Nephron progenitor cell (in vitro differentiated cells): ENCODE results near the gene METTL26.

Experiments used
- DNase-seq: peaks from one replicate; pipeline ENCODE4 v3.0.0; 2021
- H3K27ac Mint-ChIP-seq: 2 replicates; pipeline ENCODE4 v1.8.0; 2021; ENCODE audit warnings: mild to moderate bottlenecking, moderate library complexity, mixed read lengths
- H3K27me3 Mint-ChIP-seq: 2 replicates; pipeline ENCODE4 v1.8.0; 2021; ENCODE audit warnings: mild to moderate bottlenecking, low read depth, mixed read lengths; ENCODE audit not compliant: poor library complexity
- H3K36me3 Mint-ChIP-seq: 2 replicates; pipeline ENCODE4 v1.8.0; 2021; ENCODE audit warnings: low read depth, mixed read lengths
- H3K4me1 Mint-ChIP-seq: 2 replicates; pipeline ENCODE4 v1.8.0; 2021; ENCODE audit warnings: mixed read lengths
- H3K4me3 Mint-ChIP-seq: 2 replicates; pipeline ENCODE4 v1.8.0; 2021; ENCODE audit warnings: mild to moderate bottlenecking, moderate library complexity, mixed read lengths
- H3K9me3 Mint-ChIP-seq: 2 replicates; pipeline ENCODE4 v1.8.0; 2021; ENCODE audit warnings: mild to moderate bottlenecking, moderate library complexity, mixed read lengths
- CTCF ChIP-seq: fragments of 200-600 bp; sonication (generic); IDR thresholded peaks from 2 replicates; pipeline ENCODE4 v1.5.0; 2021; ENCODE audit warnings: antibody characterized with exemption

The METTL26 gene

GRCh38 chr16:661184-661821, 25.2 kb upstream of the METTL26 start:
- no peak for DNase-seq
- H3K9me3 Mint-ChIP-seq, result no peaks in the 10 kb centered on the region
- H3K4me1 Mint-ChIP-seq, result peaks cover 7% of the 10 kb centered on the region
- no peak for TF ChIP-seq CTCF
- peak overlapping the region; percentile 51 for H3K27ac Mint-ChIP-seq
- no peaks in the 10 kb centered on the region for H3K36me3 Mint-ChIP-seq
- H3K4me3 Mint-ChIP-seq, result no peak overlapping the region
- H3K27me3 Mint-ChIP-seq, result no peaks in the 10 kb centered on the region

GRCh38 chr16:660459-661183, 24.5 kb upstream of the METTL26 start:
- no peaks in the 10 kb centered on the region for H3K36me3 Mint-ChIP-seq
- H3K27me3 Mint-ChIP-seq, result no peaks in the 10 kb centered on the region
- H3K4me1 Mint-ChIP-seq, result peaks cover 7% of the 10 kb centered on the region
- peak; percentile 47 for TF ChIP-seq CTCF
- peak; percentile 88 for DNase-seq
- H3K9me3 Mint-ChIP-seq, result no peaks in the 10 kb centered on the region
- H3K27ac Mint-ChIP-seq, result no peak overlapping the region
- no peak overlapping the region for H3K4me3 Mint-ChIP-seq

GRCh38 chr16:660132-660458, 24.0 kb upstream of the METTL26 start:
- TF ChIP-seq CTCF, result no peak
- Mint-ChIP-seq H3K4me1 (peaks cover 7% of the 10 kb centered on the region), H3K36me3 (no peaks in the 10 kb centered on the region), H3K4me3 (no peak overlapping the region), H3K9me3 (no peaks in the 10 kb centered on the region), H3K27ac (no peak overlapping the region), H3K27me3 (no peaks in the 10 kb centered on the region)
- no peak for DNase-seq

GRCh38 chr16:659618-660017, 23.5 kb upstream of the METTL26 start:
- Mint-ChIP-seq H3K27ac (no peak overlapping the region), H3K4me3 (no peak overlapping the region), H3K4me1 (peaks cover 7% of the 10 kb centered on the region), H3K27me3 (no peaks in the 10 kb centered on the region), H3K9me3 (no peaks in the 10 kb centered on the region), H3K36me3 (no peaks in the 10 kb centered on the region)
- TF ChIP-seq CTCF, result no peak
- DNase-seq, result no peak

- no peak for DNase-seq
- Mint-ChIP-seq H3K27ac (no peak overlapping the region), H3K9me3 (no peaks in the 10 kb centered on the region), H3K36me3 (no peaks in the 10 kb centered on the region), H3K27me3 (no peaks in the 10 kb centered on the region), H3K4me3 (no peak overlapping the region), H3K4me1 (peaks cover 10% of the 10 kb centered on the region)
- peak; percentile 7 for TF ChIP-seq CTCF
These were observed 22.8 kb upstream of the METTL26 start for GRCh38 chr16:658679-659571.
